Measurements from ENCODE around the gene SLX4IP.

The SLX4IP gene

GRCh38 chr20:10652185-10652584 lies 217.1 kb downstream of the SLX4IP start (continued):
- no peak for TF ChIP-seq ZNF341 (tag by site-specific recombination; IDR thresholded peaks at IDR 0.05; ENCODE audit: low read depth)

- Histone ChIP-seq H3K4me3 (ENCODE audit: low read depth, low read length) (no peak overlapping the region), H3K4me1 (ENCODE audit: control insufficient read depth, insufficient read depth, low read length) (peaks cover 12% of the 10 kb centered on the region), H3K36me3 (ENCODE audit: control insufficient read depth in 2 of 2, insufficient read depth in 1 of 2, low read length in 2 of 2) (peaks cover 14 to 84% of the 10 kb centered on the region in 2 experiments), H3K27ac (ENCODE audit: extremely low read depth, low read depth, low read length) (no peak overlapping the region), H3K9me3 (ENCODE audit: control insufficient read depth, insufficient read depth, low read depth, low read length) (no peaks in the 10 kb centered on the region)
- POLR2A ChIA-PET = no interaction called here
- TF ChIP-seq ZNF48 (tag by site-specific recombination; IDR thresholded peaks at IDR 0.05) (no peak), ZSCAN16 (tag by site-specific recombination; IDR thresholded peaks at IDR 0.05) (no peak), ZSCAN23 (tag by site-specific recombination; IDR thresholded peaks at IDR 0.05) (no peak)
- CTCF ChIA-PET = interaction anchor here (1.4 kb wide), 1 partner anchor 18 kb away, joined by 3 read pairs; no protein-coding TSS in a partner anchor
These were observed 217.7 kb downstream of the SLX4IP start for GRCh38 chr20:10652660-10653261.

- ChIA-PET CTCF (interaction anchor here (0.6 to 1.4 kb wide), 2 partner anchors 17 to 741 kb away, joined by 3 read pairs; no protein-coding TSS in a partner anchor), POLR2A (no interaction called here)
- H3K9me3 ChIP-seq (ENCODE audit: control insufficient read depth, insufficient read depth, low read depth, low read length) = no peaks in the 10 kb centered on the region
- no peak overlapping the region for H3K27ac ChIP-seq (ENCODE audit: extremely low read depth, low read depth, low read length)
- peaks cover 12% of the 10 kb centered on the region for H3K4me1 ChIP-seq (ENCODE audit: control insufficient read depth, insufficient read depth, low read length)
- no peak for TF ChIP-seq ZNF488 (tag by site-specific recombination; IDR thresholded peaks at IDR 0.05)
- no peak for TF ChIP-seq ZNF549 (tag by site-specific recombination; IDR thresholded peaks at IDR 0.05)
- TF ChIP-seq SP7 (tag by site-specific recombination; IDR thresholded peaks at IDR 0.05) = peak; percentile 18; the same call in 1 of the 2 replicates
- no peak for TF ChIP-seq INSM2 (tag by site-specific recombination; IDR thresholded peaks at IDR 0.05)
- TF ChIP-seq ZSCAN30 (tag by site-specific recombination; IDR thresholded peaks at IDR 0.05) = no peak
- no peak for TF ChIP-seq ZNF16 (tag by site-specific recombination; IDR thresholded peaks at IDR 0.05; ENCODE audit: low read depth)
- no peak for TF ChIP-seq ZNF311 (tag by site-specific recombination; IDR thresholded peaks at IDR 0.05; ENCODE audit: borderline replicate concordance)
- TF ChIP-seq PRDM6 (tag by site-specific recombination; IDR thresholded peaks at IDR 0.05) = no peak
- no peak for TF ChIP-seq ZNF112 (tag by site-specific recombination; IDR thresholded peaks at IDR 0.05)
- TF ChIP-seq ZEB2 (tag by site-specific recombination; IDR thresholded peaks at IDR 0.05) = no peak
- peak; percentile 70 for TF ChIP-seq ZFHX2 (tag by site-specific recombination; conservative IDR thresholded peaks at IDR 0.05)
- no peak for TF ChIP-seq ZNF776 (tag by site-specific recombination; IDR thresholded peaks at IDR 0.05; ENCODE audit: borderline replicate concordance)
- no peak for TF ChIP-seq IKZF3 (tag by site-specific recombination; IDR thresholded peaks at IDR 0.05)
- no peak overlapping the region for H3K4me3 ChIP-seq (ENCODE audit: low read depth, low read length)
- H3K36me3 ChIP-seq (ENCODE audit: control insufficient read depth in 2 of 2, insufficient read depth in 1 of 2, low read length in 2 of 2) = peaks cover 7 to 84% of the 10 kb centered on the region in 2 experiments
These were observed 218.6 kb downstream of the SLX4IP start for GRCh38 chr20:10653599-10654249.

Measured in HEK293 (cell line).